ENCODE data around the gene LAMA5.

The LAMA5 gene

DNA sequence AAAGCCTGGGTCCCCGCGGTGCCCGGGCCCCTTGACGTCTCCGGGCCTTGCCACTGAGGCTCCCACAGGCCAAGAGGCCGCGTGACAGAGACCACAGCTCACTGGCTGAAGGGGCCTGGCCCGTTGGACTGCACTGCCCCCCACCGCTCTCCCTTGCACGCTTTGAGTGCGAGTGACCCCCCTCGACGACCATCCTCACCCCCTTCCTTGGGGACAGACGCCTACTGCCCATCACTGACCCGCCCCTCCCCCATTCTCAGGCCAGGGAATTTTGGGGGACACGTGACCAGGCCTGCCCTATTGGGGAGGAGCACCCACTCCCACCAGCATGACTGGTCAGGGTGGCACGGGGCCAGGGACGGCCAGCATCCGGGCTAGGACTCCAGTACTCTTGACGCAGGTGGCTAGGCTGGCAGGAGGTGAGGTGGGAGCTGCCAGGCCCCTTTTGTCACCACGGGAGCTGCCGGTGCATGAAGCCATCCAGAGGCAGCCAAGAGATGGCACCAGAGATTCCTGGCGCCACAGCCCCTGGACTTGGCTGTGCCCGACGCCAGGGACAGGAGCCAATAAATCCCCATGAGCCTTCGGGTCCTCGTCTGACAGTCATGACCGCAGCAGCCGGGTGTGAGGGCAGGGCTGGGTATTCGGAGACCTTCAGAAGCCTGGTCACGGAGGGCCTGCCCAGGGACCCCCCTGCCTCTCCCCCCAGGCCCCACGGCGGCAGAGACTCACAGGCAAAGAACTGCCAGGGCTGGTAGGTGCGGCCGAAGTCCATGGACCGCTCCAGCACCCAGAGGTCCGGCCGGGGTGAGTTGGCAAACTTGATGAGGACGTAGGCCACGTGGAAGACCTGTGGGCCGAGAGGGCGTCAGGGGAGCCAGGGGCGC, 14.5 kb downstream of the LAMA5 start:
- no peak for ATAC-seq
- Mint-ChIP-seq H3K4me3 (no peak overlapping the region), H3K36me3 (no peaks in the 10 kb centered on the region), H3K9me3 (peaks cover 4% of the 10 kb centered on the region), H3K4me1 (no peaks in the 10 kb centered on the region), H3K27ac (no peak overlapping the region)
- no peak for DNase-seq (ENCODE audit: low spot score in 2 of 2)

DNA sequence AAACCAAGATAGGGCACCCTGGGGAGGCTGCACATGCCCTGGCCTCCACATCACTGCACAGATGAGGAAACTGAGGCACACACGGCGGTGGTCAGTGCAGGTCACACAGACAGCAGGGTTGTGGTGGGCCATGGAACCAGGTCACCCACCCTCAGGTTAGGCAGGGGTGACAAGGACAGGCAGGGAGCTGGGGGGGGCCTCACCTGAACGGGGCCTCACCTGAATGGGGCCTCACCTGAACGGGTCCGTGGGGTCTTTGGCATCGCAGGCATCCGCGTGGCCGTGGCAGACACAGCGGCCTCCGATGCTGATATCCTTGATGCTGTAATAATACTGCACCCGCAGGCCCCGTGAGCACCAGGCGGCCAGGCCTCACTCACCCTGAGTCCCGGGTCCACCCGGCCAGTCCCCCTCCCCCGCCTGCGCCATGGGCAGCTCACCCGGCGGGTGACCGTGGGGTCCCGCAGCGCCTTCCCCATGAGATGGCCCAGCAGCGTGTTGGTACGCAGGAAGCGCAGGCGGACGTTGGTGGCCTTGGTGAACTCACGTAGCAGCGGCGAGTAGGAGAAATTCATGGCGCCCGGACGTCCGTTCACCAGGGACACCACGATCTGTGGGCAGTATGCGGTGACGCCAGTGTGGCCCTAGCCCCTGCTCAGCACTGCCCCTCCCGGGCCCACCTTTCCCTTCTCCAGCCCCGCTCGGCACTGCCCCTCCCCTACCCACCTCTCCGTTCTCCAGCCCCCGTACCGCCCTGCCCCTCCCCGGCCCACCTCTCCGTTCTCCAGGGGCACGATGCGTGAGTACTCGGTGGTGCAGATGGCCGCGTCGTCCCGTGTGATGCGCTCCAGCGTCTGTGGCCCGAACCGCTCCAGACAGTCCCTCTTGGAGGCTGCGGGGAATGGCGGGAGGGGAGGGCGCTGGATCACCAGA, 15.4 kb downstream of the LAMA5 start:
- no peaks in the 10 kb centered on the region for H3K4me1 Mint-ChIP-seq
- no peaks in the 10 kb centered on the region for H3K36me3 Mint-ChIP-seq
- no peak for ATAC-seq
- H3K9me3 Mint-ChIP-seq, result peaks cover 4% of the 10 kb centered on the region
- DNase-seq (ENCODE audit: low spot score in 2 of 2), result no peak
- H3K27ac Mint-ChIP-seq, result no peak overlapping the region
- no peak overlapping the region for H3K4me3 Mint-ChIP-seq

DNA sequence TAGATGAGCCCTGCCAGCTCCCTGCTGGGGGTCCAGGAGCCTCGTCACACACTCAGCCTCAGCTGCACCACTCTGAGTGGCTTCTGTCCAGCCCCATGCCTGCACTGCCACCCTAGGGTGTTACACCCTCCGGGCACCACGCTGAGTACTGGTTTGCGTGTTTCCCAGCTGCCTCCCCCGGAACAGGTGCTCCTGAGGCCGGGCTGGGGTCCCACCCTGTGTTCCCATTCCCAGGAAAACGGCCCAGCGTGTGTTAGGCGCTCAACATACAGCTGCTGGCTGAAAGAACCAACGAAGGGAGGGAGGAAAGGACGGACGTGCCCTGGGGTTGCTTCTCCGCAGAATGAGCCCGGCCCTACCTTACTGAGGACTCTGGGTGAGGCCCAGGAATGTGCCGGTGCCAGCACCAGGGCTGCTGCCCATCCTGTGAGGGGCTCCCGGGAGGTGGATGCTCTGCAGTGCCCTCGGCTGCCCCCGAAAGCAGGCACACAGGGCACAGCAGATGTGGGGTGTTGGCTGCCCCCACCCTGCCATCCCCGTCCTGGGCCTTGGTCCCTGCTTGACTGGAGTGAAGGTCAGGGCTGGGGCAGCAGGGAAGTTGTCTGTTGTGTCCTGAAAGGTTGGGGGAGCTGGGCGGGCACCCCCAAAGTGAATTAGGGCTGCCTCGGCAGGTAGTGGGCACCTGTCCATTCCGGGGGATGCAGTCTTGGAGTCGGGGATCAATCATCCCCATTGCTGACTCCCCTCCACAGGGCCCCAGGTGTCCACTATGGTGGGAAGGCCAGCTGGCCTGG, 16.3 kb downstream of the LAMA5 start:
- no peak for DNase-seq (ENCODE audit: low spot score in 2 of 2)
- peak; percentile 4 for ATAC-seq
- H3K4me3 Mint-ChIP-seq, result no peak overlapping the region
- H3K36me3 Mint-ChIP-seq, result no peaks in the 10 kb centered on the region
- H3K4me1 Mint-ChIP-seq, result no peaks in the 10 kb centered on the region
- H3K27ac Mint-ChIP-seq, result no peak overlapping the region
- H3K9me3 Mint-ChIP-seq, result peaks cover 4% of the 10 kb centered on the region

DNA sequence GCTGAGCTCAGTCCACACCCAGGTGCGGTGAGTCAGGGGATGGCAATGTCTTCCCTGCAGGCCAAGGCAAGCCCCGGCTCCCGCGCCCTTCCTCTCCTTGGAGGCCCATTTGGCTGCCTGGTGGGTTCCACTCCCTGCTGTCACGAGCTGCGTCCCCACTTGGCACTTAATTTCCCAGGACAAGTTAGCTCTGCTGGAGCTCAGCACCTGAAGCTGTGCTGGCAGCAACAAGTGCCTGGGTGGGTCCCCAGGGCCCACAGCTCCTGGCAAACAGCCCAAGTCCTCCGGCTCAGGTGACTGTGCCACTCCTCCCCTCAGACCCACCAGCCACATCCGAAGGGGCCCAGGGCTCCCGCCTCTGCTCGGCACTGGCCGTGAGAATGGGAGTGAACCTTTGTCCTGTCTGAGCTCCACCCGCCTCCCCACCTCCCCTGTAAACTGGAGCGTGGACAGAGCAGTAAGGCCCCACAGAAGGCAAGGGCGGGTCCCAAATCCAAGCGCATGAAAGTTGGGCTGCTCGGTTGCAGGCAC, 16.9 kb downstream of the LAMA5 start:
- peaks cover 4% of the 10 kb centered on the region for H3K9me3 Mint-ChIP-seq
- H3K36me3 Mint-ChIP-seq, result no peaks in the 10 kb centered on the region
- ATAC-seq, result no peak
- no peak for DNase-seq (ENCODE audit: low spot score in 2 of 2)
- H3K4me1 Mint-ChIP-seq, result no peaks in the 10 kb centered on the region
- H3K27ac Mint-ChIP-seq, result no peak overlapping the region
- no peak overlapping the region for H3K4me3 Mint-ChIP-seq

DNA sequence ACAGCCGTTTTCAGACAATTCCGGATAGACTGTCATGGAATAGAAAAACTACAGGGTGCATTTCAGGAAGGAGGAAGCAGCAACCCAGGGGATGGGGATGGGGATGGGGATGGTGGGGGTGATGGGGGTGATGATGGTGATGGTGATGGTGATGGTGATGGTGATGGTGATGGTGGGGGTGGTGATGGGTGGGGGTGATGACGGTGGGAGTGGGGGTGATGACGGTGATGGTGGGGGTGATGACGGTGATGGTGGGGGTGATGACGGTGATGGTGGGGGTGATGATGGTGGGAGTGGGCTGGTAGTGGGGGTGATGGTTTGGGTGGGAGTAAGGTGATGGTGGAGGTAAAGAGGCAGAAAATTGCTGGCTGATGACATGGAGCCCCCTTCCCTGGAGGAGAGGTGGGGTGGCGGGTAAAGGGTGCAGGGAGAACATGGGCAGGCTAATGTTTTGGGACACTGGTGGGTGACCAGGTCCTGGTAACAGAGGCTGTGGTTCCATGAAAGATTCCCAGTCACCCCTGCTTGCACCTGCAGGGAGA, 17.5 kb downstream of the LAMA5 start:
- no peak overlapping the region for H3K4me3 Mint-ChIP-seq
- H3K4me1 Mint-ChIP-seq, result no peaks in the 10 kb centered on the region
- peaks cover 4% of the 10 kb centered on the region for H3K9me3 Mint-ChIP-seq
- no peak overlapping the region for H3K27ac Mint-ChIP-seq
- H3K36me3 Mint-ChIP-seq, result no peaks in the 10 kb centered on the region
- no peak for DNase-seq (ENCODE audit: low spot score in 2 of 2)
- no peak for ATAC-seq

DNA sequence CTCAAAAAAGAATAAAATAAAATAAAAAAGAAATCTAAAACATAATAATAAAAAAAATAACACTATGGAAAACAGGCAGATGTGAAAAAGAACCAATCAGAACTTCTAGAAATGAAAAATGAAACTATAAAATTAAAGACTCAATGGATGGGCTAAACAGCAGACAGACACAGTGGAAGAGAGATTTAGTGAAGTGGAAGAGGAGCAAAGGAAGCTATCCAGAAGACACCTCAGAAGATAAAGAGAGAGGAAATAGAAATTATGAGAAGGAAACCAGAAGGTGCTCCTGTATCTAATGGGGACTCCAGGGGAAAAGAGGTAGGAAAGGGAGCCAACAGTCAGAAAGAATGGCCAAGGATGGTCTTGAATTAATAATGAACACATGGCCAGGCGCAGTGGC, 18.5 kb downstream of the LAMA5 start:
- Mint-ChIP-seq H3K4me3 (no peak overlapping the region), H3K27ac (no peak overlapping the region), H3K36me3 (peaks cover 5% of the 10 kb centered on the region), H3K4me1 (no peaks in the 10 kb centered on the region), H3K9me3 (peaks cover 4% of the 10 kb centered on the region)
- DNase-seq (ENCODE audit: low spot score in 2 of 2), result no peak
- no peak for ATAC-seq

DNA sequence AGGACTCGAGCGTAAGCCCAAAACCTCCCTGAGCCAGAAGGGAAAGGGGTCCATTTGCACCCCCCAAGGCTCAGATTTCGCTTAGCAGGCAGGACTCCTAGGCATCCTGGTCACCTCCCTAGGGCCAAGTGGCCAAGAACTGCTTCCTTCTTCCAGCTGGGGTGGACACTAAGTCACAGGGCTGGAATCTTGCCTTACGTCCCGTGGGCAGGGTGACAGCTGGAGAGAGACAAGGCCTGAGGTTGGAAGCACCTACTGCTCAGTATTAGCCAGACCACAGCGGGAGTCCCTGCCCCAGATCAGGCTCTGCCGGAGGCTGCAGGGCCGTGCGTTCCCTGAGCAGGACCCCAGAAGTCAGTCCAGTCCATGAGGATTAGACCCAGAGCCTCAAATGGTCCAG, 19.7 kb downstream of the LAMA5 start:
- ATAC-seq (no peak), DNase-seq (ENCODE audit: low spot score in 2 of 2) (no peak)
- peaks cover 10% of the 10 kb centered on the region for H3K36me3 Mint-ChIP-seq
- H3K4me1 Mint-ChIP-seq, result no peaks in the 10 kb centered on the region
- no peak overlapping the region for H3K4me3 Mint-ChIP-seq
- peaks cover 4% of the 10 kb centered on the region for H3K9me3 Mint-ChIP-seq
- no peak overlapping the region for H3K27ac Mint-ChIP-seq

DNA sequence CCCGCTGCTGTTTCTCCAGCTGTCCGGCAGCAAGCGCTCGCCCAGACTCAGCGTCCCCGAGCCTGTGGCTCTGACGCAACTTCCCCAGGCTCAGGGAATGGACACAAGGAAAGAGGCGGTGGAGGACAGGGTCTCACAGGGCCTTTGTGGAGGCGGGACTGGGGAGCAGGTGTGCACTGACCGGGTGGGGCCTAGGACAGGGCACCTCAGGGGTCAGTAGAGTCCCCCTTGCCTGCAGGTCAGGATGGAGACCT, 20.0 kb downstream of the LAMA5 start:
- H3K4me1 Mint-ChIP-seq, result no peaks in the 10 kb centered on the region
- ATAC-seq (no peak), DNase-seq (ENCODE audit: low spot score in 2 of 2) (no peak)
- no peak overlapping the region for H3K27ac Mint-ChIP-seq
- peaks cover 10% of the 10 kb centered on the region for H3K36me3 Mint-ChIP-seq
- H3K4me3 Mint-ChIP-seq, result no peak overlapping the region
- peaks cover 4% of the 10 kb centered on the region for H3K9me3 Mint-ChIP-seq

DNA sequence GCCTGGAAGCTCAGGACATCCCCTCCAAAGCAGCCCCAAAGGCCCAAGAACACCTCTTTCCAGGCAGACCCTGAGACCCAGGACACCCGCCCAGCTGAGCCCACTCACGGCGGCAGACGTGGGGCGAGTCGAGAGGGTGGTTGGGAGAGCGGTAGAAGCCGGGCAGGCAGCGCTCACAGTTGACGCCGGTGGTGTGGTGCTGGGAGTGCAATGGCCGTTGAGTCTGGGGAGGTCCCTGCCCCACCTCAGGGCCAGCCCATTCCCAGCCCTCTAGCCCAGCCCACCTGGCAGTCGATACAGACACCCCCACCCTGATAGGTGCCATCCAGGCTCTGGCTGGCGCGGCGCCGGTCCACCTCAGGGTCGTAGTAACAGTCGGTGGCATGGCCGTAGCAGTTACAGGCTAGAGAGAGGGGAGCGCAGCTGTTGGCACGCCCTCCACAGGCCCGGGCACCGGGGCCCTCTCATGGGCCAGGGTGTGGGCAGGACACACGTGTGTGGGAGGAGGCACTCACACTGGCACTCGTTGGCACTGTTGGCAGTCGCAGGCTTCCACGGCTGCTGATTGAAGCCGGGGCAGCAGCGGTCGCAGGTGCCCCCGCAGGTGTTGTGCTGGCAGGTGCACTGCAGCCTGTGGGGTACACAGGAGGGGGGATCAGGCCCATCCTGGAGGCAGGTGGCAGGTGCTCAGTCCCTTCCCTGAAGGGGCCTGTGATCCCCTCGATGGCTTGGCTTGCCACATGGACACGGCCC, 20.5 kb downstream of the LAMA5 start:
- Mint-ChIP-seq H3K4me1 (no peaks in the 10 kb centered on the region), H3K27ac (no peak overlapping the region), H3K4me3 (no peak overlapping the region), H3K9me3 (peaks cover 4% of the 10 kb centered on the region), H3K36me3 (peaks cover 14% of the 10 kb centered on the region)
- DNase-seq (ENCODE audit: low spot score in 2 of 2) (no peak), ATAC-seq (peak; percentile 42)

DNA sequence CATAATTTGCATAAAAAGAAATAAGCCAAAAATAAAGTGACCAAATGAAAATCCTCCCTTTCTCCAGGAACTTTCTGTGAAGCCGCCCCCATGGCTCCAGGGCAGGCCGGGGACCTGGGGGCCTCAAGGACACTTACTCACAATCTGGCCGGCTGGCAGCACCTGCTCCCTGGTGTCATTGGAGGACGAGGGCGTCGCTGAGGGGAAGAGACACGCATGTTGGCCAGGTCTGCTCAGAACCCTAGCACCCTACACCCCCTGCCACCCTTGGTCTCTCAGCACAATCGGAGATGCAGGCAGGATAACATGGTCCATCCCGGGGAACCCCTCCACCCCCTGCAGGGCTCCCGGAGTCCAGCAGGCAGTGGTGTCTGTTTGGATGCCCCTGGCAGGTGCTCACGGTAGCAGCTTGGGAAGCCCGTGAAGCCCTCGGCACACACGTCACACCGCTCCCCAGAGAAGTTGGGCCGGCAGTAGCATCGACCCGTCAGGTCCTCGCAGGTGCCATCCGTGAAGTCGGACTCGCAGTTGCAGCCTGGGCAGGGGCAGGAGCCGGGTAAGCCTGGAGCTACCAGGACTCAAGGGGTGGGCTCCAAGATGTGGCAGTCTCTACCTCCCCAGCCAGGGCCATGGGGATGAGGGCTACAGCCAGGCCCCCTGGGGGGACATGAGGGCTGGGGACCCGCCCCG, 21.3 kb downstream of the LAMA5 start:
- no peak for DNase-seq (ENCODE audit: low spot score in 2 of 2)
- H3K9me3 Mint-ChIP-seq, result peaks cover 4% of the 10 kb centered on the region
- H3K4me3 Mint-ChIP-seq, result no peak overlapping the region
- peaks cover 17% of the 10 kb centered on the region for H3K36me3 Mint-ChIP-seq
- no peak overlapping the region for H3K27ac Mint-ChIP-seq
- no peak for ATAC-seq
- H3K4me1 Mint-ChIP-seq, result no peaks in the 10 kb centered on the region

DNA sequence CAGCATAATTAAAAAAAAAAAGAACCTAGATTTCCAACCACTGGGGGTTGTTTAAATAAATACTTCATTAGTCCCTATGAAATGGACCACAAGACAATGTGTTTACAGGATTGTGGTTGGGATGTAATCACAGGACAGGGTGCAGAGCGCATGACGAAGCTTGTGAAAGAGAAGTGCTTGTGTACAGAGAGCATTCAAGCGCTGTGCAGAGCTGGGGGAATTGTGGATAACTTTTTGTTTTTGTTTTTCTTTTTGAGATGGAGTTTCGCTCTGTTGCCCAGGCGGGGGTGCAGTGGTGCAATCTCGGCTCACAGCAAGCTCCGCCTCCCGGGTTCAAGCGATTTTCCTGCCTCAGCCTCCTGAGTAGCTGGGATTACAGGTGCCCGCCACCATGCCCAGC, 22.3 kb downstream of the LAMA5 start:
- H3K27ac Mint-ChIP-seq, result no peak overlapping the region
- no peak overlapping the region for H3K4me3 Mint-ChIP-seq
- ATAC-seq (no peak), DNase-seq (ENCODE audit: low spot score in 2 of 2) (no peak)
- peaks cover 4% of the 10 kb centered on the region for H3K9me3 Mint-ChIP-seq
- H3K36me3 Mint-ChIP-seq, result peaks cover 17% of the 10 kb centered on the region
- no peaks in the 10 kb centered on the region for H3K4me1 Mint-ChIP-seq

DNA sequence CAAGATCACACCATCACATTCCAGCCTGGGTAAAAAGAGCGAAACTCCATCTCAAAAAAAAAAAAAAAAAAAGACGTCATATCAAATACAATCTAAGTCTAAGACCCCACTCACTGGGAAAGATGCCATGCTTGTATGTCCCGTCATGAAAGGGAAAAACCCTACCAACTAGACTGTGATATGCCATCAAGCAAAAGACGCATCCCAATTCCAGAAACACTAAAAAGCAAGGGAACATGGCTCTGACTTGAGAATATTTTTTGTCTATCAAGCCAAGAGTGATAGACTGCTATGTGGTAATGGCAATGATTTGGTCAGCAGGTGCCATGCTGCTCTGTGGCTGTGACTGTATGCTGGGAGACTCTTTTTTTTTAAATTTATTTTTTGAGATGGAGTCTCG, 23.0 kb downstream of the LAMA5 start:
- H3K27ac Mint-ChIP-seq, result no peak overlapping the region
- DNase-seq (ENCODE audit: low spot score in 2 of 2) (no peak), ATAC-seq (no peak)
- no peak overlapping the region for H3K4me3 Mint-ChIP-seq
- peaks cover 4% of the 10 kb centered on the region for H3K9me3 Mint-ChIP-seq
- no peaks in the 10 kb centered on the region for H3K4me1 Mint-ChIP-seq
- H3K36me3 Mint-ChIP-seq, result peaks cover 17% of the 10 kb centered on the region

DNA sequence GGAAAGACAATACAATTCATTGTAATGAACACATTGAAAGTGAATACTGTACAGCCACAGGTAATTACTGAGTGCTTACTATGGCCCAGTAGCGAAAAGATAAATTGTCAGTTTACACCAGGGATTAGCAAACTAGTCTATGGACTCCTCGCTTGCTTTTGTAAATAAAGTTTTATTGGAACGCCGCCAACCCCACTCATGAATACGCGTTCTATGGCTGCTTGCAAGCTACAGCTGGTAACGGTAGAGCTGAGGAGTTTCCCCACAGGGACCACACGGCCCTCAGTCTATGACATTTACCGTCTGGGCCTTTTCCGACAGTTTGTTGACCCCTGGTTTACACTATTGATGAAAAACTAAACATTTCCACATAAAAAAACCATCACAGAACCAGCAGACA, 24.2 kb downstream of the LAMA5 start:
- H3K36me3 Mint-ChIP-seq, result peaks cover 17% of the 10 kb centered on the region
- no peak overlapping the region for H3K4me3 Mint-ChIP-seq
- H3K27ac Mint-ChIP-seq, result no peak overlapping the region
- no peaks in the 10 kb centered on the region for H3K4me1 Mint-ChIP-seq
- DNase-seq (ENCODE audit: low spot score in 2 of 2), result no peak
- ATAC-seq, result no peak
- H3K9me3 Mint-ChIP-seq, result no peaks in the 10 kb centered on the region

DNA sequence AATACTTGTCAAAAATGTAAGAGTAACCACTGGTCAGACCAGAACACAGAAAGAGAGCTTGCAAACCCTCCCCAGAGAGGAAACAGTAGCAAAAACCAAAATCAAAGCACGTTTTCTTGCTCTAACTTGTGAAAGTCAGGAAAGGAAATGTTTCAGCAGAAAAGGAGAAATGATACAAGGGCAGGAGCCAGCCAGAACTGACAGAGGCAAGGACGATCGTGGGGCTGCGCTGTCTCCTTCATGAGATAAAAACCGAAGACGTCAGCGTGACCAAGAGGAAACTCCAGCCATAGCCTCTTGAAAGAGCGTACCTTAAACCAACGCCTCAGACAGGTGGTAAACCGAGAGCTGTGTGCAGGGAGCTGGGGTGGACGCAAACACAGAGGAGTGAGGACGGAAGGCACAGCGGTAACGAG, 27.5 kb downstream of the LAMA5 start:
- DNase-seq (ENCODE audit: low spot score in 2 of 2) (no peak), ATAC-seq (no peak)
- Mint-ChIP-seq H3K27ac (no peak overlapping the region), H3K4me3 (no peak overlapping the region), H3K4me1 (no peaks in the 10 kb centered on the region), H3K36me3 (peaks cover 17% of the 10 kb centered on the region), H3K9me3 (no peaks in the 10 kb centered on the region)

Data from stimulated activated effector memory CD8-positive, alpha-beta T cell treated with anti-CD3 and anti-CD28 coated beads, Interleukin-12 subunit alpha, Interleukin-12 subunit beta, amount 100 ng/mL, for 72 hours (primary cell).